ENCODE measurements around the gene ZSCAN30.

The ZSCAN30 gene

GRCh38 chr18:35290094-35290735, at the start of gene ZSCAN30:
TSS of gene ZSCAN30 (minus strand) at chr18:35290229. CDS start at chr18:35264352, 25,877 bp downstream.
- peak; percentile 94 for DNase-seq

GRCh38 chr18:35337286-35337685, 47.3 kb upstream of the ZSCAN30 start:
- DNase-seq, result peak; percentile 6

- no peak for DNase-seq
These were observed 45.8 kb upstream of the ZSCAN30 start for GRCh38 chr18:35335866-35336265.

GRCh38 chr18:35334821-35335220, 44.8 kb upstream of the ZSCAN30 start:
- peak; percentile 61 for DNase-seq

- no peak for DNase-seq
These were observed 44.2 kb upstream of the ZSCAN30 start for GRCh38 chr18:35334212-35334611.

- no peak for DNase-seq
These were observed 41.5 kb upstream of the ZSCAN30 start for GRCh38 chr18:35331367-35332087.

- no peak for DNase-seq
These were observed 38.8 kb upstream of the ZSCAN30 start for GRCh38 chr18:35328868-35329267.

GRCh38 chr18:35326695-35327387, 36.8 kb upstream of the ZSCAN30 start:
- no peak for DNase-seq

GRCh38 chr18:35324926-35325655, 35.1 kb upstream of the ZSCAN30 start:
- peak; percentile 51 for DNase-seq

- DNase-seq, result no peak
These were observed 32.7 kb upstream of the ZSCAN30 start for GRCh38 chr18:35322486-35323458.

GRCh38 chr18:35311496-35311895, 21.5 kb upstream of the ZSCAN30 start:
- peak; percentile 65 for DNase-seq

GRCh38 chr18:35306588-35307250, 16.7 kb upstream of the ZSCAN30 start:
- no peak for DNase-seq

GRCh38 chr18:35303610-35304009, 13.6 kb upstream of the ZSCAN30 start:
- DNase-seq, result no peak

GRCh38 chr18:35296060-35296459, 6.0 kb upstream of the ZSCAN30 start:
- DNase-seq, result no peak

GRCh38 chr18:35291166-35291565, 1.1 kb upstream of the ZSCAN30 start:
- DNase-seq, result no peak

GRCh38 chr18:35289727-35290093, 319 bp downstream of the ZSCAN30 start:
- DNase-seq, result no peak

- peak; percentile 41 for DNase-seq
These were observed 736 bp downstream of the ZSCAN30 start for GRCh38 chr18:35289293-35289692.

- DNase-seq, result no peak
These were observed 5.2 kb downstream of the ZSCAN30 start for GRCh38 chr18:35284841-35285240.

- DNase-seq, result no peak
These were observed 5.9 kb downstream of the ZSCAN30 start for GRCh38 chr18:35283923-35284794.

- DNase-seq, result peak; percentile 94
These were observed 7.7 kb downstream of the ZSCAN30 start for GRCh38 chr18:35282353-35282752.

All from EL (cell line).